GM18873 (cell line): ENCODE data around the gene LARGE1.

Source experiments
- ATAC-seq: cut with Tn5 transposase; IDR thresholded peaks from one replicate; pipeline ENCODE4 v1.9.1; 2021; ENCODE audit warnings: mild to moderate bottlenecking, moderate library complexity, moderate number of reproducible peaks; ENCODE audit not compliant: unreplicated experiment, low FRiP score

LARGE1 gene

DNA sequence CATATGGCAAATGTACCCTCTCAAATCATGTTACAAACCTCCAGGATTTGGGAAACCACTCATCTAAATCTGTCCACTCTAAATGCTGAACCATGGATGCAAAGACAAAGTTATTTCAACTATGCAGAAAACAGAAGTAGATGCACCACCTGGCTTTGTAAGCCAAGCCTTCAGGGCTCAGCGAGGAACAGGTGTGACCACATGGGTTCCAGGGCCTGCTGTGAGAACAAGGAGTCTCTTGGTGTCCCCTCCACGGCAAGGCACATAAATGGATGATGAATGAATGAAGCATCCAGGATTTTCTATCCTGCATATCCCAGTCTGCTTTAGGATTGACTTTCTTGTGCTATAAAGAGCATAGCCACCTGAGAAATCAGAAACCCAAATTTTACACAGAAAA, 284.5 kb downstream of the LARGE1 start:
- no peak for ATAC-seq

DNA sequence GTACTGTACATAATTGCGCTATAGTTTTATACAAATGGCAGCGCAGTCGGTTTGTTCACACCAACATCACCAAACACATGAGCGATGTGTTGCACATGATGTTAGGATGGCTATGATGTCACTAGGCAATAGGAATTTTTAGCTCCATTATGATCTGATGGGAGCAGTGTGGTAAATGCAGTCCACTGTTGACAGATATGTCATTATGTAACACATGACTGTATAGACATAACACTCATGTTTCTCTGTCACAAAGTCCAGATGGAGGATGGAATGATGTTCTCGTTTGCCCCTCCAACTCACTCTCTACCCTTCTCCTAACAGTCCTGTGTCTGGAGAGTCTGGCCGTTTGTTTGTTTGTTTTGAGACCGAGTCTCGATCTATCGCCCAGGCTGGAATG, 288.5 kb downstream of the LARGE1 start:
- no peak for ATAC-seq

DNA sequence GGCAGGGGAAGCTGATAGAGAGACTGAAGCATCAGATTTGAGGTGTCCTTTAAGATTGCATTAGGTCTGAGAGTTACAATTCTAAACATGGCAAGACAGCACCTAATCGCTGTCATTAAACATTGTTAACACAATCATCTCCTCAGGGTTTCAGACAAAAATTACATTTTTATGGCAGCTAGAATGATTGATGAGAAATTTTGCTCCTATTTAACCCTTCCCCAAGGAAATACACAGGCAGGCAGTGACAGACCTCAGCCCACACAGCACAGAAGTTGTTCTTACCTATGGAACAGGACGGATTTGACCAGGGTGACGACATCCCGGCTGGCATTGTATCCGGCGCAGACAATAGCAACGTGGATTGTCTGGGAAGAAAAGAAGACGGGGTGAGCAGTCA, 294.3 kb downstream of the LARGE1 start:
- no peak for ATAC-seq

DNA sequence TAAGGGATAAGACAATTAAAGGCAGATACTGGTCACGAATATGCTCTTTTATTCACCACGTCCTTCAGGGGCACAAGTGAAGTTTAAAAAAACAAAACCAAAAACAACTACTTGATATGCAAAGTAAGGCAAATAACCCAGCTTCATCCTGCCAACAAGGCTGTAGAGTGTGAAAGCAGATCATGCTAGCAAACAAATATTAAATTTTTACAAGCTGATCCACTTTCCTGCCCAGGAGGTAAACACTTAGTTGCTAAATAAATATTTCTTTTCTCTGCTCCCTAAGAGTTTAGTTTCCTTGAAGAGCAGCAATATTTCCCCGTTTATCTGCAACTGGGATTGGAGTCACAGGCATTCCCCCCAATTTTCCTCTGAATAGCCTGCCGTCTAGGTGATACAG, 300.2 kb downstream of the LARGE1 start:
- no peak for ATAC-seq

DNA sequence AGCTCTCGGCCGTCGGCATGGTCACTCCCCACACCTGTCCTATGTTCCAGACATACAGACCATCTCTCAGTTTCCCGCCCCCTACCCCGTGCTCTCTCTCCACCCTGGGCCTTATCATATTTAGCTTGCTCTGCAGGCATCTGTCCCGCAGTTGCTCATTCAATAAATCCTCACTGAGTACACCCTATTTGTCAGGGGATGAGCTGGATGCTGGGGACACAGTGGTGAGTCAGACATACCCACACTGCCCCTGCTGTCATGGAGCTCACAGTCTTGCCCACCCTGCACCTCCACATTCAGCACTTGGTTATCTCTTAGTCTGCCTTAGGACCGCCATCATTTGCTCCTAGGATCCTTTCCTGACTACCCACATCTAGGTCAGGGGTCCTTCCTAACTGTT, 313.8 kb downstream of the LARGE1 start:
- ATAC-seq: no peak

DNA sequence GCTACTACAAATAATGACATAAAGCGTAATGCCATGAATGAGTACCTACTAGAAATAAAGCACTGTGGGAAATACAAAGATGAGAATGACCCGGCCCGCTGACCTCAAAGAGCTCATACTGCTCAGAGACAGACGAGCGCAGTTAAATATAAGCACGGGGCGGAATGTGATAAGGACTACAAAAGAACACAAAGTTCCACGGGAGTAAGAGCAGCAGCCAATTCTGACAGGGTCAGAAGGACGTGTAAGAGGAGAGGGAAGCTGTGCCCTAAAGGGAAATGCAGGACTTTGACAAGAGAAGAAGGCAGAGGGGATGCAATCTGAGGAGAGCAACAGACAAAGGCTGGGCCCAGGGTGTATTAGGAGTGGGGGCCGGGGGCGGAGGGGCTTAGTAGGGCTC, 314.6 kb downstream of the LARGE1 start:
- no peak for ATAC-seq

DNA sequence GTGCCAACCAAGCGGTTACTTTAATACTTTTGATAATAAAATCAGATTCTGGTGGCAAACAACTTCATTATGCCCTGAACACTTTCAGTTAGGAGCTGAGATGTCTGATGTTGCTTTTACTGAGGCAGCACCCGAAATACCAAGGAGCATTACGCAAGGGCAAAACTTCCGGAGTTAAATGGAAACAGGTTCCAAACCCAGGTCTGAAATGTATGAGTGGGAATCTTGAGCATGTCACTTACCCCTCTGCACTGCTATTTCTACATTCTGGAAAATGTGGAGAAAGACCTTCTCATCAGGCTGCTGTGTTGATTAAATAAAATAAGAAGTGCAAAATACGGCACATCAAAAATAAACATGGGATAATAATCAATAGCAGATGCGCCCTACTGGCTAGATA, 315.1 kb downstream of the LARGE1 start:
- no peak for ATAC-seq

DNA sequence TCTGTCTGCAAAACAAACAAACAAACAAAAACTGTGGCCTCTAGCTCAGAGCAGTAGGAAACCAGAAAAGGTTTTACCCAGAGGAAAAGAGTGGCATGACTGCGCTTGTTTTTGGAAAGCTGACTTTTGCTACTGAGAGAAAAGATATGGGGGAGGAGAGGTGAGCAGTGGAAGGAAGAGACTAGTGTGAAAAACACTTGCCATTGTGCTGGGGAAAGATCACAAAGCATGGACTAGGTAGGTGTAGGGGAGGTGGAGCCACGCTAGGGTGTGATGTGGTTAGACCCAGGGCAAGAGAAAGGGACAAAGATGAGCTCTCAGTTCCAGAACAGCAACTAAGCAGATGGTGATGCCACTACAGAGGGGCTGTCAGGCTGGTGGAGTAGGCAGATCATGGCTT, 319.2 kb downstream of the LARGE1 start:
- ATAC-seq: no peak

DNA sequence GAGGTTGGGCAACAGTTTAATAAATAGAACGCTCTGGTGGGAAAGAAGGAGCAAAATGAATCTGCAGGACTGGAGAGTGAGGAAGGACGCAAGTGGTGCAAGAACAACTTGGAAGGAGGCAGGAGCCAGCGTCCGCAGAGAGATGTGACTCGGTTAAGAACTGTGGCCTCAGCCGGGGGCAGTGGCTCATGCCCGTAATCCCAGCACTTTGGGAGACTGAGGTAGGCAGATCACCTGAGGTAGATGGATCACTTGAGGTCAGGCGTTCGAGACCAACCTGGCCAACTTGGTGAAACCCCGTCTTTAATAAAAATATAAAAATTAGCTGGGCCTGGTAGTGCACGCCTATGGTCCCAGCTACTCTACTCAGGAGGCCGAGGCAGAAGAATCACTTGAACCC, 319.7 kb downstream of the LARGE1 start:
- ATAC-seq: no peak

DNA sequence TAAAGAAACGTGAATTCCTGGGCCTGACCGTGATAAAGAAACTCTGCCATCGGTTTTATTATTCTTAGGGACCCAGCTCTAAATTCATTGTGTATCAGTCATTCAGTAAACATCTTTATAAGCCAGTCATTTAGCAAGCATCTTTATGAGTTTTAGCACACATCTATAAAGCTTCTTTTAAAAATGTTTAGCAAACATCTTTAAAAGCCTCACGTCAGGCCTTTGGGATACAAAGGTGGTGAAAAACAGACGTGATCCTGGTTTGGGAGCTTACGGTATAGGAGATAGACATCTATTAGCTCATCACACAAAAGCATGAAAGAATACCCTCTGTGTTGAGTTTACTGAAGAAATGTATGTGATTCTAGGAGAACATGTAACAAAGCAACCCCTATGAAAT, 320.2 kb downstream of the LARGE1 start:
- no peak for ATAC-seq

DNA sequence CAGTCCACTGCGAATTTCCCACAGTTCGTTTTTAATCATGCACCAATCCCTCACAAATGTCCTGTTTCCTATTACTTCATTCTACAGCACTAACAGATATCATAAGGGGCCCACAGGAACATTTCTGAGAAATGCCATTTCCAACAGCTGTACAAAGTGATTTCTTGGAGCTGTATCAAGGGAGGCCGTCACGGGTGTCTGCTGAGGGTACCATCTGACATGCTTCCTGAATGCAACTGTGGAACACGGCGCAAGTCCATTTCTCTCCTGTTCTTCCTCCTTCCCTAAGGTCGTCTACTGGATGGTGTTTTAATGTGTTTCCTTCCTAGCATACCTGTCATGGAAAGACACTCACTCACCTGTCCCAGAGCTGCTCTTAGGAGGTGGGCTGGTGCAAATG, 320.7 kb downstream of the LARGE1 start:
- ATAC-seq: no peak

DNA sequence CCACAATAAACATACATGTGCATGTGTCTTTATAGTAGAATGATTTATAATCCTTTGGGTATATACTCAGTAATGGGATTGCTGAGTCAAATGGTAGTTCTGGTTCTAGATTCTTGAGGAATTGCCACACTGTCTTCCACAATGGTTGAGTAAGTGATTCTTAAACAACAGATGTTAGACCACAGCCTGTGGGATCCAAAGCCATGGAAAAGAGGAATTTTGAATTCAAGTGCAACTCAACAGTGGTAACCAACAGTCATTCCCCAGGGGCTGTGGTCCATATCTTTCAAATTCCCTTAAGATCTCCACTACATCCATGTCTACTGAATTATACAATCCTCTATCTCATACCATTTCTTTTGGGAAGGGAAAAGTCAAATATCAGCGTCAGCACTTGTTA, 321.5 kb downstream of the LARGE1 start:
- ATAC-seq: no peak

DNA sequence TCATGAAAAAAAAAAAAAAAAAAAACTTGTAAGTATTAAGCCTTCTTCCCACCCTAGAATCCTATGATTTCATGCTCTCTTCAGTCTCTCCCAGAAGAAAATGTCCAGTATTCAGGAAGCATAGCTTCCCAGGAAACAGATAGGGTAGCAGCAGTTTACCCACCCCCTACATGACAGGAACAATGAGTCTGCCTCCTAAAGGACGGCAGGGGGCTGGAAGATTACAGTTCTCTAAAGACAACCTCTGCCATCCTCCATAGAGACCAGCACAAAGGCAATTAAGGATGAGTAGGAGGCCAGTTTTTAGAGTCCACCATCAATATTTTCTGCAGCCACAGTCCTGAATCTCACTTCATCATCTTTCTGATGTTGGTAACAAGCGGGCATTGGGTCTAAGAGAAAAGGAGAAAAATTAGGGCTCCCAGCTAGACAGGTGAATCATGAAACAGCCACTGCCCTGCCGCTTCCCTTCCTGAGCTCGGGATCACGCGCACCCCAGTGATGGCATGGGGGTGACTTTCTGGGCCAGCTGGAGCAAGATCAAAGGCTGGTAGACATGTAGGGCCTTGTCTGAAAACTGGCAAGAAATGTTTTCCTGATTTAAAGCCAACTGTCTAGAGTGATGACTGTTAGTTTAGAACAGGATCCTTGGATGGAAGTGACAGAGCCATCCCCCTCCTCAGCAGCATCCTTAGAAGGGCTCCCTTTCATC, 322.8 kb downstream of the LARGE1 start:
- ATAC-seq: no peak

DNA sequence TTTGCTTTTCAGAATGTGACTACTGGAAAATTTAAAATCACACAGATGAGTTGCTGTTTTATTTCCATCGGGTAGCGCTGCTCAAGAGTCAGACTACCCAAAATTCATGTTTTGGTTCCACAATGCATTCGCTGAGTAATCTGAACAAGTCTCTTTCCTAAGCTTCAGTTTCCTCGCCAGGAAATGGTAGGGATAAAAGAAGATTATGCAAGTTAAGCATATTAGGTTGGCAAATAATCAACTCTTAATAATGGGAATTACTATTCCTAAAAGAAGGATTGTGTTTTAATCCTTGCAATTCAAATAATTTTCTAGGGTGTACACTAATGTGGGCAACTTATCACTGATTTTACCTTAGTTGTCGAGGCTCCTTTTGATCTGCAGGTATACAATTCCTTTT, 326.5 kb downstream of the LARGE1 start:
- ATAC-seq: no peak

DNA sequence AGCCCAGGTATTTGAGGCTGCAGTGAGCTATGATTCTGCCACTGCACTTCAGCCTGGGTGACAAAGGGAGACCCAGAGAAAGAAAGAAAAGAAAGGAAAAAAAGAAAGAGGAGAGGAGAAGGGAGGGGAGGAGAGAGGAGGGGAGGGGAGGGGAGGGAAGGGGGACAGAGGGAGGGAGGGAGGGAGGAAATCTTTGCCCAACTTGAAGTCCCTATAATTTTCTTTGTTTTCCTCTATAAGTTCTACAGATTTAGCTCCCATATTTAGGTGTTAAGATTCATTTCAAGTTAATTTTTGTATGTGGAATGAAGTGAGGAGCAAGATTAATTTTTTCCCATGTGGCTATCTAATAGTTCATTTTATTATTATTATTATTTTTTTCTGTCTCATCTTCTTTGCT, 328.3 kb downstream of the LARGE1 start:
- no peak for ATAC-seq

DNA sequence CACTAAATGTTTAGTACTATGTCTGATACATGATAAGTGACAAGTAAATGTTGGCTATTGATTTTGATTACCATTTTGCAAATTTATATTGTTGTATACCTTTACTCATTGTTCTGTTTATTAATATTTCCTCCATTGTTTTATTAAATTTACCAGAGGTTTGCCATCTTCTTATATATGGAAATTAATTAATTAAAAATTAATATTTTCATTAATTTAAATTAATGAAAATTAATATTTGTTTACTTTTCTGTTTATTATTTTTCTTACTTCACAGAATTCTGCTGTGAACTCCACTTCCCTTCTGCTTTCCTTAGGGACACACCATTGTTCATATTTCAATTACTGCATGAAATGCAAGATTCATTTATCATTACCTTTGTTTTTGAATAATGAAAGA, 331.0 kb downstream of the LARGE1 start:
- ATAC-seq: no peak

DNA sequence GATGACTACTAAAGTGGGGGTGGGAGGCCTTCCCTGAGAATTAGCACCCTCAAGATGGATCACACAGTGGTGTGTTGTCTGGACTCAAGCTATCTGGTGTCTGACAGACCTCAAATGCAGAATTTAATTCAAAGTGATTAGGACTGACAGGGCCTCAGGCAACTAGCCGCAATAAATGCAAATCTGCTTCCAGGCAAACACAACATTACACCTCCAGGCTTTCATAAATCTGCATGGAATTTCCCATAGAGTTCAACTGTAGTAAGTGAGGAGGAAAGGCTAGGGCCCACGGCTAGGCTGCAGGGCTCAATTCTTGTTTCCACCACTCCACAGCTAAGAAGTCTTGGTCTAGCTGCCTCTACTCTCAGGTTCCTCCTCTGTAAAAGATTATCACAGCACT, 331.4 kb downstream of the LARGE1 start:
- ATAC-seq: no peak

DNA sequence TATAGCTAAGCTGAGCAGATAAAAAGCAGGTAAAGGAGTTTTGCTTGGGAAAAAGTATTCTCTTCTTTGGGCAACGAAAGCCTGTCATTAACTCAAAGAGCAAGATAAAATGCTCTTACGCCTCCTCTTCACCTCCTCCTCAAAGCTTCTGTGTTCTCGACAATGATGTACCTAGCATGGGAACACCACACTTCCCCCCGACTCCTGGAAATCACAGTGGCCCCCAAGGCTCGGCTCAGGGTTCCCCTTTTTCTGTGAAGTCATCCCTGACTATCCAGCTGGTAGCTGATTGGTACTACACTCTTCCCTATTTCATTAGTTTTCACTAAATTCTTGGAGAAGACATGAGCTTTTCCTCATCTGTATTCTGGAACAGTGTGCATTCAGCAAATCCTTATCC, 336.1 kb downstream of the LARGE1 start:
- no peak for ATAC-seq

DNA sequence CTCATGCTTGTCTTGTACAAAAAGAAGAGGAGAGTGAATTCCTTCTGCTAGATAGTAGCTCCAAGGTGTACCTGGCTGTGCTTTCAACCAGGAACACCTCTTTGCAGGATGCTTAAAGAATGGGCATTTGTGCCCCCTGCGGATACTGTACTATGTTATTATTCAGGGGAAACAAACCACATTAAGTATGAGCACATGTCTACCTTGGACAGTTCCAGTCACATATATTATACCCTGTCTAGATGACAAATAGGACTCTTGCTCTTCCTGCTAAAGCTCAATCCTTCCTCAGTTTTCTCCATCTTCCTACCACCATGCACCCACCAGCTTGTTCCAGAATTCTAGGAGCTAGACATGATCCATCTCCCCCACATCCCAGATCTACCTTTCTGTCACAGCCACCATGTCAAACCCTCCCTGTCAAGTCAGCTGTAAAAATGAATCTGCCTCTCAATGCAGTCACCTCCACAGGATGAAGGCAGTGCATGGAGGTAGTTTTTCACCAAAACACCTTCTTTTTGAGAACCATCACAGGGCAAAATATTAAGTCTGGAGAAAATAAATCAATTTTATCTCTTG, 337.4 kb downstream of the LARGE1 start:
- no peak for ATAC-seq

DNA sequence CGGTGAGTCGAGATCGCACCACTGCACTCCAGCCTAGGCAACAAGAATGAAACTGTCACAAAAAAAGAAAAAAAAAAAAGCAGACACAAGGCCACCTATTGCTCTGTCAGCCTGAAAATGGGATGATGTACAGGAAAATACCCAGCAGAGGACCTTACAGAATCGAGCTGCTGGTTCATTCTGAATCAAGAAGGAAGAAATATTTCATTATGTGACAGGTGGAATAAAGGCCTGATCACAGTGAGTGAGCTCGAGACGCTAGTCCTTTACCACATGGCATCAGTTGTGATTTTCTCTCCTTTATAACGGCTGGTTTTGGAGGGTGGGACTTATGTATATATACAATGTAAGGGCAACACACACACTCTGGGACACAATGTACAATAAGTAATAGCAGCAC, 340.0 kb downstream of the LARGE1 start:
- no peak for ATAC-seq

DNA sequence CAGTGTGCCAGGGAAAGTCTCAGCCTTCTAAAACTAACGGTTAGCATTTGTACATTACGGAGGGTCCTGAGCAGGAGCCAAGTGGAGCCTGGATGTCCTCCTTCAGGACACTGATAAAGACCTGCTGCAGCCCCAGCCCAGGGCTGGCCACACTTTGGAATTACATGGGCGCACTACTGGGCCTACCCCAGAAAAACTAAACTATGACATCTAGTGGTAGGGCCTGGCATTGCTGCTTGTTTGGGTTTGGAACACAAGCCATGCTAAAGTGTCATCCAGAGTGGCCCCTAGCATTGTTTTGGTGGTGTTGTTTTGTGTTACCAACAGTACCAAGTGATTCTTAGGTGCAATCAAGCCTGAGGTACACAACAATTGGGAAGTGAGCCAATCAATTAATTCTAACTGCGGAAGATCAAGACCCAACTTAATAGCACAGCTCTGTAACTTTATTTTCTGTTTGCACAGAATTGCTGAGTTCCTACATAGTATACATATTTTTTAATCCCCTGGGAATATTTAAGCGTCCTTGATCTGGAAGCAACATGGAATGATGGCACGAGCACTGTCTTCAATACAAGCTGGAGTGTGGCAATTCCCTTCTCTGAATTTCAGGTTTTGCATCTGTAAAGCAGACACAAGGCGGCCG, 340.7 kb downstream of the LARGE1 start:
- ATAC-seq: no peak

DNA sequence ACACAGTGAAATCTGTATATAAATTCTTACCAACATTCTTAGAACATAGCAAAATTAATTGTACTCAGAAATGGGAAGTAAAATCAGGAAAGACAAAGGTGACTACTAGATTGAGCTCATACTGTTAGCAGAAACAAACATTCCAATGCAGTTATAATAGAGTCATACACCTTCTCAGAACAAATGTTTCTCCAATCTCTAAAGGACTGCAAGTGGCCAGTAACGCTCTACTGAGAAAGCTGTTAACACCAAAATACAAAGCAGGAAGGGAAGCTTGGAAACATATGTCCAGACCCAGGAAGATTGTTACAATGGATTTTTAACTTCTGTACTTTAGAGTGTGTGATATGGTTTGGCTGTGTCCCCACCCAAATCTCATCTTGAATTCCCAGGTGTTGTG, 341.5 kb downstream of the LARGE1 start:
- ATAC-seq: no peak
